HG02678 (cell line): ENCODE measurements around the gene ST8SIA5.

Experiments used
- ATAC-seq: cut with Tn5 transposase; IDR thresholded peaks from one replicate; pipeline ENCODE4 v1.9.1; 2021; ENCODE audit warnings: mild to moderate bottlenecking, moderate library complexity; ENCODE audit not compliant: unreplicated experiment

ST8SIA5 gene

DNA sequence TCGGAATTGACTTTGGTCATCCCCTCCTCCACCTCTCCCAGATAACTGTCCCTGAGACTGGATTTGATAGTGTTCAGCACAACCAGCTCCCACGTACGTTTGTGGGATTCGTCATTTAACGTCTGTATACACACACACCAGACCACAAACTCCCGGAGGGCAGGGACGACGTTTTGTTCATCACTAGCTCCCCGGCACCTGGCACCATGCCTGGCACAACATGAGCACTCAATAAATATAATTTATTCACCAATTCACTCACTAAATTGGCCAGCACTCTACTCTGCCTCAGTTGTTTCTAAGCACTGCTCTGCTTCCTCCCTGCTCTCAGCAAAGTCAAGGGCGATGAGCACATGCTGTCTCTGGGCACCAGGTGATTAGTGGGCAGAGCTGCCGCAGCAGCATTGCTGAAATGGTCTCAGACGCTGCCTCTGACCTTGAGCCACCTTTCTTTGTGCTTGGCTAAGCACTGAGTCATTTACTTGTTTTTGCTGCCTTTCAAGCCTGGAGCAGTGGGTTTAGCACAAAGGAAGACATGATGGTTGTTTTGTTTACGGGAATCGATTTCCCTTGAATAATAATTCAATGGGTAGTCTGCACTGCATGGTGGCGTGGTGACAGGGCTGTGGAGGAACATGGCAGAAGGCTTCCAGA is 80.5 kb downstream of the ST8SIA5 start:
- no peak for ATAC-seq

DNA sequence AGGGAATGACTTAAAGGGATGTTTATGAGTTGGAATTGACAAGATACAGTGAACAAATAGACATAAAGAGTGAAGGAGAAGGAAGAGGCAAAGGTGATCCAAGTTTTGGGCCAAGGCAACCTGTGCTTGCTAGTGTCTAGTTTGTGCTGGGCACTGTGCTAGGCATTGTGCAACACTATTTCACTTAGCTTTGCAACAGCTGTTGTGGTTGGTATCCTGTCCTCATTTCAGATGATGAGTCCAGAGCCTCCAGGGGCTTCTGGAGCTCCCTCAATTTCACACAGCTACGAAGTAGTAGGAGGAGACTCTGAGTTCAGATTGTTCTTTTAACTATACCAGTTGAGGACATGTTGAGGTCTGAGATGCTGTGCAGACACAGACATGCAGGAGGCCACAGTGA is 81.7 kb downstream of the ST8SIA5 start:
- no peak for ATAC-seq

DNA sequence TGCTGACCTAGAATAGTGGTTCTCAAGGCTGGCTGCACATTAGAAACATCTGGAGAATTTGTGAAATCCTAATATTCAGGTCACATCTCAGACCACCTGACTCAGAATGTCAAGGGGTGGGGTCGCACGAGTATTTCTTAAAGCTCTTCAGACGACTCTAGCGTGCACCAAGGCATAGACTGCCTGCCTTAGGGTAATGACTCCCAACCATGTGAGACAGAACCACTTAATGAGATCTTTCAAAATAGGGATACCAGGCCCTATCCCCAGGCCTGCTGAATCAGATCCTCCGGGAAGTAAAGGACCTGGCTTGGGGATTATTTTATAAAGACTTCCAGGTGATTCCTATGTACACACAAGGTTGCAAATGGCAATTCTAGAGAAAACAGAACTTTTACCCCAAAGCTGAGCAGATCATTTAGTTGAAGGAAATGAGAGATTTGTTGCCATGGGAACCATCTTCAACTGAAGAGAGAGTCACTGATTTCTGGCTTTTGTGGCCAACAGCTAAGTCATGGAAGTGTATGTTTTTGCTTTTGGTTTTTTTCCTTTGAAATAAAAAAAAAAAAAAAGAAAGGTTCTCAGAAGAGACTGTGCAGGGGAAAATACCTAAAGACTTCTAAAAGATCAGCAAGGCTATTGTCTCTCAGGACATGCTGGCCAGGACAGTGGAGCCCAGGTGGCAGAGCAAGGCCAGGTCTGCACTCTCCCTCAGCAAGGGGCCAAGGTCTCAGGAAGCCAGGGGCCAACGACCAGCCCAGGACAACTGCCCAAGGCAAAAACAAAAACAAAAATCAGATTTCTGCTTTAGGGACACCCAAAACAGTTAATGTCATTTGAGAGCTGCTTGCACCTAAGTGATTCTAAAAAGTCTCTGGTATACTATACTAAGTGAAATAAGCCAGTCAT is 84.5 kb downstream of the ST8SIA5 start:
- ATAC-seq = no peak

DNA sequence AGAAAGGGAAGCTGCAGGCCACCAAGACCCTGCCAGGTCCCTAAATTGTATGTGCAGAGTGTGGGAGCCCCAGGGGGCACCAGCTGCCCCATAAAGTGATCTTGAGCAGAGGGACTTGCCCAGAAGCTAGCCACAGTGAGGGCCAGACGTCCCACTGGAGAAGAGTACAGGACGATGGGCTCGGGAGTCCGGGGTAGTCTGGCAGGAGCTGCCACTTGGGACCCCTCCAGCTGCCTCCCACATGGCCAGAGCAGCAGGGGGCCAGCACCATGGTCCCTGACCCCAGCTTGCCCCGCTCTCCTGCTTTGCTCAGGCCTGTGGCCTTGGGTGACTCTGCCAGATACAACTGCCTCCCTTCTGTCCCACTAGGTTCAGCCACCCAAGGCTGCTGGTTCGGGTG is 88.2 kb downstream of the ST8SIA5 start:
- ATAC-seq = no peak

DNA sequence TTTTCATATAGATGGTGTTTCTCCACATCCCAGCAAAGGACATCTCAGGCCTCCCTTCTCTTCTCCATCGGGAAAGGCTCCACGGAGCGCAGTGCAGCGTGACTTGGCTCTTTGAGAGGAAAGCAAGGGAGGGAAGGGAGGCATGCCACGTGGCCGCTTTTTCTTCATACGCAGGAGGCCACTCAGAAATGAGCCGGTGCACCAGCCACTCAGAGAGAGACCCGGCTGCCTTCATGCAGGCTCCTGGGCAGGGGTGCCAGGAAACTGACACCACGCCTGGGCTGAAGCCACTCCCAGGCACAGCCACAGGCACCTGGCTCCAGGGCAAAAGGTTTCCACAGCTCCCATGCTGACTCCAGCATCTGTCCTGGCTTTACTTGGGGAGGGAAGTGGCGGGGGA is 88.7 kb downstream of the ST8SIA5 start:
- no peak for ATAC-seq

DNA sequence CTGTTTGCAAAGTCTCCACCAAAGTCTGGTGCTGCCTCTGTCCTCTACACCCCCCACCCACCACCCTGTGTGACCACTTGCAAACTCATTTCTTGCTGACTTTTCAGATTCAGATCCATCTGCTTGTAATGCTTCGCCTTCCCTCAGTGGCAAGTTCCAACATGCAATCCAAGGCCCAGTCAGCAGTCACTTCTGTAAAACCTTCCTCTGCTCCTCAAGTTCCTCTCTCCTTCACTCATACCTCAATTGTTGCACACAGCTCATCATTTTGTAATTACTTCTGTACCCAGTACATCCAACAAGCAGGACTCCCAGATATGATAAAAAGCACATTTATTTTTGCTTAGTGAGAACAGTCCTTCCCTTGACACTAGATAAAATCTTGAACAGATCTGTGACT is 93.3 kb downstream of the ST8SIA5 start:
- no peak for ATAC-seq

- ATAC-seq = no peak
These were observed 95.7 kb downstream of the ST8SIA5 start for GRCh38 chr18:46660957-46661749.

GRCh38 chr18:46659484-46659883 is 97.4 kb downstream of the ST8SIA5 start:
- no peak for ATAC-seq

GRCh38 chr18:46657115-46657955 is 99.5 kb downstream of the ST8SIA5 start, which contains the start of gene LOXHD1:
LOXHD1 (minus strand) TSS chr18:46657220; CDS start chr18:46657033, 187 bp downstream.
- no peak for ATAC-seq

DNA sequence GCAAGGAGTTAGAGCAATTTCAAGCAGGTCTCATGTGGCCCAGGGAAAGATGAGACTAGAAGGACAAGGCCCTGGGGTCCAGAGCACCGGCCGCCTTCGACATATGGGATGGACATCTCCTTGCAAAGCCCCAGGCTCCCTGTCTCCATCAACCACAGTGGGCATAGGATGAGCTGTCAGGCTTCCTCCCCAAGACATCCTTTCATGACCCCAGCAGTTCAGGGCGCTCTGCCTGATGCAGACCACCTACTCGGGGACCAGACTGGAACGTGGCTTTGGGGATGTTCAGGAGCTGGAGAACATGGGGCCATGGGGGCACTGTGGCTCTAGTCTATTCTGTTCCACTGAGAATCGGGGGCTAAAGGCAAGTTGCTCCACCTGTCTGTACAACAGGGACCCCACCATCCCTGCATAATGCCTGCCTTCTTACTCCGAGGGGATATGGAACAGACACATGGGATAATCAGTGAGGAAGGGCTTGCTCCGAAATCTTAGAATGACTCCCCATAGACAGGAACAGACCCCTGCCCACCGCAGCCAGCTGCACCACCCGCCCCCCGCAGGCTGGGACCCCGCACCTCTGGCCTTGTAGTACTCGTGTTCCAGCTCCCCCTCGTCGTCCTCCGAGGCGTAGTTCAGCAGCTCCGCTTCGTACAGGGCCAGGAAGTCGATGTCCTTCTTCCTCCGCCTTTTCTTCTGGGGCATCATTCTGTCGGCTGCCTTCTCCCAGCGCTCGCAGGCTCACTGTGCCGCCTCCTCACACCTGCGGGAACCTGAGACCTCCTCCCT is 100.3 kb downstream of the ST8SIA5 start:
- ATAC-seq = no peak

GRCh38 chr18:46652372-46652771 is 104.5 kb downstream of the ST8SIA5 start:
- ATAC-seq = no peak

DNA sequence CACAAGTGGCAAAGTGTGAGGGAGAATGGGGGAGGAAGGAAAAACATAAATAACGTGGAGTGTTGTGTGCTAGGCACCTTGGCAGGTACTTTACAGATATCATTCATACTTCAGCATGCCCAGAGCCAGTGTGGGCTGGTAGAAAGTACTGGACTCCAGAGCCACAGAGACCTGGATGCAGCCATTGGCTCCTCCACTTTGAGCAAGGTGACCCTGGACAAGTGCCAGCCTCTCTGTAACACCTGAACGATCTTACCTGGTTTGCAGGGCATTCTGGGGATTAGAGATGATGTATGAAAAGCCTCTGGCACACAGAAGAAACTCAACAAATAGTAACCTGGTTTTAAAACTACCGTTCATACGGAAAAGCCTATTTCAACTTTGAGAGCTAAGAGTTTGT is 106.2 kb downstream of the ST8SIA5 start:
- no peak for ATAC-seq

DNA sequence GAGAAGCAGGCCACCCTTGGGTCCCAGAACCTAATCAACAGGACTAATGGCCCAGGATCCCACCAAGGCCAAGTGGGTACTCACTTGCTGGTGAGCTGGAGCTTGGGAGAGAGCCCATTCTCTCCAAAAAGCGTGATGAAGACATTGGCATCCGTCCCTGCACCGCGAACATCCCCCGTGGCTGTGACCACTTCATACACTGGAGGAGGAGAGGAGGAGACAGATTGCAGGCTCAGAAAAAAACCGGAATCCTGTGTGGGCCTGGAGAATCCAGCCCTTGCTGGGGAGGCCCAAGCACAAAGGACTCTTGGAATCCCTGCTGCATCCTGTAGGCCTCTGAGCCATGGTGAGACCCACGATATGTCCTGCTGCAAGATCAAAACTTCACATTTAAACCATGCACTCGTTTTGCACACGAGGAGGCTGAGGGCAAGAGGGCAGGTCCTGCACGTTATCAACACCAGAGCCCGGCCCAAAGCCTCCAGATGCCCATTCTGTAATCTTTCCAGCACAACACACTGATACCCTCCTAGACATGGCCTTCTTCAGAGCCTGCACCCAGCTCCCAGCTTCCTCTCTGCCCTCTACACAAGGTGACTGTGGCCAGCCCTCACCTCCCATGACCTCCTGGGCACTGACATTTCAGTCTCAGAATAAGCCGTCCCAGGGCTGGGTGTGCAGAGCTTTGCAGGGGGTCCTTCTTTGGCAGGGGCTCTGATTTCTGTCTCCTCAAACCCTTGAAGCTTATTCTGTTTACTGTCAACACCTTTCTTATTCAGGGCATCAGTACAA is 107.6 kb downstream of the ST8SIA5 start:
- ATAC-seq = no peak

DNA sequence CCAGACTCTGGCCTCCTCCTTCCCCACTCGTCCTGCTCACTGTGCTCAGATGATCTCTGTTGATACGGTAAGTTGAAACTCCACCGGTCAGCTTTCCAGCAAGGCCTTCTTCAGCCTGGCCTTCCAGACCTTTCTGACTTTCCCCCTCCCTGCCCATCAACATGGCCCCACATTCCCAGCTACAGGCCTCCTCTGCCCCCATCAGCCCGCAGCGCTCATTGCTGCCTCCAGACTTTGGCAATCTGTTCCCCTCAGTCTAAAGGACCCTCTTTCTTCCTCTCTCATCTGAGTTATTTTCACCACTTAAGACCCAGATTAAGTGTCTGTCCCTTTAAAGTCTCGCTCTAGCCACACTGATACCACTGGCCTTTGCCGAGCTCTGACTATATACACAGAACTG is 110.4 kb downstream of the ST8SIA5 start:
- no peak for ATAC-seq

DNA sequence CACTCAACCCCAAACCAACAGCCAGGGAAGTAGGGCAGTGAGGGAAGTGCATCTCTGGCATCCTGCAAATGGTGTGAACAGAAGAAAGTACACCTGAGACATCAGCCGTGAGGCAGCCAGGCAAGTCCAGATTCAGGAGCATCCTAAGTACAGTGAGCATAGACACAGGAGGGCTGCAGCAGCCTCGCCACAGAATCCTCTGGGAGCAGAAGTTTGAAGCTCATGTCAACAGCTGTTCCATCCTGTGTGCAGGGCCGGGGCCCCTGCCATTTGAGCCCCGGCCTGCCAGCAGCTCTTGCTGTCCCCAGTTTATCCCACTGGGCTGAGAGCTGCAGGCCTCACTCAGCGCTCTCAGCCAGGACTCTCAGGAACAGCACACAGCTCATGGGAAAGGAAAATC is 114.3 kb downstream of the ST8SIA5 start:
- no peak for ATAC-seq

DNA sequence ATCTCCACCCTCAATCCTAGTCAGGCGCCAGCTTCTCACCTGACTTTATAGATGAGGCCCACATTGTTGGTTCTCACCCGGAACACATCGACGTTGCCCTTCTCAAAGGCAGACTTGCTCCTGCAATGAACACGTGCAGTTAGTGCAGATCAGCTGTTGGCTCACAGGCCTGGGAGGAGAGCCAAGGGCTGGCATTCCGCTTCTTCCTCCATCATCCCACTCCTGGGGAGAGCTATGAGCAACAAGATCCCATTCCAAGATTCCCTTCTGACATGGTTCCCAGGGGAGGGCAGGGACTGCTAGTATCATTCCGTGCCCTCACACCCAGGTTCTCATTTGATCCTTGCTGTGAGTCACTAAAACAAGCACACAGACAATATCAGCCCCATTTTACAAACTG is 114.9 kb downstream of the ST8SIA5 start:
- no peak for ATAC-seq

DNA sequence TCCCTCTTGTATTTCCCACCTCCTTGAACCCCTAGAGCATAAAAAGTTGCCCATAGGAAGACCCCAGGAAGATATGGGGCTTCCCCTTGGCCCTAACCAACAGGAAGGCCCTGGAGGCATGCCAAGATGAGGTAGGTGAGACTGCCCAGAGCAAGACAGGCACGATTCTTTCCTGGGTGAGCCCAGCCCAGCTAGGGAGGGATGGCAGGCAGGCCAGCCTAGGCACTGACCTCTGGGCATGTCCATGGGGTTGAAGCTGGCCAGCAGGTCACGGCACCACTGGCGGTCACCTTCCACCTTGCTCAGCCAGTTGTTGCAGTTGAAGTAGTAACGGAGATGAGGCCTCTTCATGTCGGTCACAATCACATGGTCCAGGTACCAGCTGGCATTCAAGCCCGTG is 117.5 kb downstream of the ST8SIA5 start:
- no peak for ATAC-seq

DNA sequence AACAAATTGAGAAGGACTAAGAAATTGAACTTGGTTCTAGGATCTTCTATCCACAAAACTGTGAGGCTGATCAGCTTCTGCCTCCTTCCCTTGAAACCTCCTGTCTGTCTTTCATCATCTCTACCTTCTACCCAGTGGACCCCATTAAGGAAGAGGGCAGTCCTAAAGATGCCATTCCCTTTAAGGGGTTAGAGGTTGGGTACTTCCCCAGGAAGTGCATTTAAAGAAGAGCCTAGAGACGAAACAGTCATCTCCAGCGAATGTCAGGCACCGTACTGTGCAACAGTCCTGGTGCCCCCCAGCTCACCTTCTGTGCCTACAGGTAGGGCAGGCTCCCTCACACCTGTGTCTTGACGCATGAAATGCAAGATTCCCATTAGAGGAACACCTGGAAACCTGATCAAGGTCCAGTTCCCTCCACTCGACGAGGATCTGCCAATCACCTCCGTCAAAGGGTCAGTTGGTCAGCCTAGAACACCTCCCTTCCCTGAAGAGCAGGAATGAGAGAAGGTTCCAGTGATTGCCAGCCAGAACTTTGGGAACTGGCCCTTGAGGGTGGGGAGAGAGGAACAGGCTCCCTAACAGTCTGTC is 120.7 kb downstream of the ST8SIA5 start:
- ATAC-seq = no peak
